Measurements from ENCODE around the gene RXFP4. TPM values are rescaled to one million over a fixed set of nuclear protein-coding genes. Genes with fewer than 3 reads are reported as not detected.

Gene RXFP4
- total and polyA plus RNA-seq, 9 donors = 0.12 to 0.65 (median 0.23) TPM; not detected in 4

DNA sequence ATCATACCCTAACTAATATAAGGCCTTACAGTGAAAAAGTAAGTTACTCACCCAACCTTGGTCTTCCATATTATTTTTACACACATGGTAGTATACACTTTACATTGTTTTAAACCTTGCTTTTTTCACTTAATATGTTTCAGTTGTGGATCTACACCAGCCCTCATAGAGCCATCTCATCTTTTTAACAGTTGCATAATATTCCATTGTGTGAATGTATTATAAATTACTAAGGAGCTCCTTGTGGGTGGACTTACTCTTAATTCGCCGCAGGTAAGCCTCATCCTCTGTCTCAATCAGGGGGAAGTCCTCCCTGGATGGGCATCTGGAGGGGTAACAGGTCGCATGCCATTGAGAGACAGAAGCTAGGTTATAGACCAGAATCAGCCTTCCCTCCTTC lies 13.2 kb downstream of the RXFP4 start:
- 100% methylated on average over 3 of the region's 3 CpGs for WGBS (ENCODE audit: insufficient coverage)
- Histone ChIP-seq H3K9me3 (replicated peaks; ENCODE audit: control insufficient read depth, low read depth, low read length) (no peaks in the 10 kb centered on the region), H3K4me3 (ENCODE audit: low read length) (no peak overlapping the region), H3K36me3 (ENCODE audit: control insufficient read depth, insufficient read depth, low read length) (peaks cover 93% of the 10 kb centered on the region), H3K27ac (ENCODE audit: low read length) (no peak overlapping the region), H3K4me1 (ENCODE audit: control insufficient read depth, insufficient read depth, low read length) (no peaks in the 10 kb centered on the region), H3K27me3 (ENCODE audit: control insufficient read depth, insufficient read depth, low read length) (no peaks in the 10 kb centered on the region)
- DNase-seq = no peak

GRCh38 chr1:155957411-155957915 lies 16.0 kb downstream of the RXFP4 start:
- no peaks in the 10 kb centered on the region for H3K9me3 ChIP-seq (replicated peaks; ENCODE audit: control insufficient read depth, low read depth, low read length)
- H3K27me3 ChIP-seq (ENCODE audit: control insufficient read depth, insufficient read depth, low read length) = no peaks in the 10 kb centered on the region
- H3K36me3 ChIP-seq (ENCODE audit: control insufficient read depth, insufficient read depth, low read length) = peaks cover 93% of the 10 kb centered on the region
- DNase-seq = no peak
- no peak overlapping the region for H3K27ac ChIP-seq (ENCODE audit: low read length)
- 92% methylated on average over 9 of the region's 12 CpGs for WGBS (ENCODE audit: insufficient coverage)
- H3K4me3 ChIP-seq (ENCODE audit: low read length) = no peak overlapping the region
- peaks cover 17% of the 10 kb centered on the region for H3K4me1 ChIP-seq (ENCODE audit: control insufficient read depth, insufficient read depth, low read length)

DNA sequence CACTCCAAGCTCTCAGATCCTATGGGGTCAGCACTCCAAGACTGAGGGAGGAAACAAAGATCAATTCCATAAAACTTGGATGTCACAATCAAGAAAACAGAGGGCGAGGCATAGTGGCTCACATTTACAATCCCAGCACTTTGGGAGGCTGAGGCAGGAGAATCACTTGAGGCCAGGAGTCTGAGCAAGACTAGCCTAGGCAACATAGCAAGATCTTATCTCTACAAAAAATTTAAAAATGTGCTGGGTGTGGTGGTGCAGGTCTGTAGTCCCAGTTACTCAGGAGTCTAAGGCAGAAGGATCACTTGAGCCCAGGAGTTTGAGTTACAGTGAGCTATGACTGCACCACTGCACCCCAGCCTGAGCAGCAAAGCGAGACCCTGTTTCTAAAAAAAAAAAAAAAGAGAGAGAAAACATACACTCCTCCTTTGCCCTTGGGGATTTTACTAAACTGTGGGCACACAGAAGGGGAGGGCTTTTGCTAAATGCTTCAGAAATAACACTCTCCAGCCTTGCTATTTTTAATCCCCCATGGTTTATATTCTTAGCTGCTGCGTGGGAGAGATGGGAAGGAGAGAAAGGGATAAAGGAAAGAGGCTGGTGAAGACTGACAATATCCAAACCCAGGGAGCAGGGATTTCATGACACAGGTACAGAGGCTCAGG lies 18.8 kb downstream of the RXFP4 start:
- WGBS (ENCODE audit: insufficient coverage) = no CpG with 5 or more reads among the region's 3 CpGs
- Histone ChIP-seq H3K27me3 (ENCODE audit: control insufficient read depth, insufficient read depth, low read length) (no peaks in the 10 kb centered on the region), H3K4me3 (ENCODE audit: low read length) (no peak overlapping the region), H3K9me3 (replicated peaks; ENCODE audit: control insufficient read depth, low read depth, low read length) (no peaks in the 10 kb centered on the region), H3K36me3 (ENCODE audit: control insufficient read depth, insufficient read depth, low read length) (peaks cover 91% of the 10 kb centered on the region), H3K4me1 (ENCODE audit: control insufficient read depth, insufficient read depth, low read length) (peaks cover 22% of the 10 kb centered on the region), H3K27ac (ENCODE audit: low read length) (peak overlapping the region; percentile 55)
- DNase-seq = no peak

DNA sequence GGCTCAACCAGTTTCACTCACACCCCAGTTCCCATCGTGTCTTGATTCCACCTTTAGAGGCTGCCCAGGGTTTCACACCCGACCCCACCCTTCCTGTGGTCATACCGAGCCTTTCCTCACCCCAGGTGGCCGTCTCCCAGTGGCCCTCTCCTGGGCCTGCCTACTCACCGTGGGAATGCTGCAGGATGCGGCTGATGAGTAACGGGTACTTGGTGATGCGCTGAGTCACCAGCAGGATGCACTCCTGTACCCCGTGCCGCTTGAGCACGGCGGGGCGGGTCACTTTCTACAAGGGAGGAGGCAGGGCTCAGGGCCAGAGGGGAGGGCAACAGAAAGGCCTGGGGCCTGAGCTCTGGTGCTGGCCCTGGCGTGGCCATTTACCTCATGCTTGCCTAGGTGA lies 20.5 kb downstream of the RXFP4 start:
- no peak overlapping the region for H3K27ac ChIP-seq (ENCODE audit: low read length)
- peaks cover 94% of the 10 kb centered on the region for H3K36me3 ChIP-seq (ENCODE audit: control insufficient read depth, insufficient read depth, low read length)
- peaks cover 38% of the 10 kb centered on the region for H3K4me1 ChIP-seq (ENCODE audit: control insufficient read depth, insufficient read depth, low read length)
- H3K4me3 ChIP-seq (ENCODE audit: low read length) = no peak overlapping the region
- WGBS (ENCODE audit: insufficient coverage) = 67% methylated on average over 14 of the region's 14 CpGs
- H3K9me3 ChIP-seq (replicated peaks; ENCODE audit: control insufficient read depth, low read depth, low read length) = no peaks in the 10 kb centered on the region
- no peaks in the 10 kb centered on the region for H3K27me3 ChIP-seq (ENCODE audit: control insufficient read depth, insufficient read depth, low read length)
- DNase-seq = no peak

DNA sequence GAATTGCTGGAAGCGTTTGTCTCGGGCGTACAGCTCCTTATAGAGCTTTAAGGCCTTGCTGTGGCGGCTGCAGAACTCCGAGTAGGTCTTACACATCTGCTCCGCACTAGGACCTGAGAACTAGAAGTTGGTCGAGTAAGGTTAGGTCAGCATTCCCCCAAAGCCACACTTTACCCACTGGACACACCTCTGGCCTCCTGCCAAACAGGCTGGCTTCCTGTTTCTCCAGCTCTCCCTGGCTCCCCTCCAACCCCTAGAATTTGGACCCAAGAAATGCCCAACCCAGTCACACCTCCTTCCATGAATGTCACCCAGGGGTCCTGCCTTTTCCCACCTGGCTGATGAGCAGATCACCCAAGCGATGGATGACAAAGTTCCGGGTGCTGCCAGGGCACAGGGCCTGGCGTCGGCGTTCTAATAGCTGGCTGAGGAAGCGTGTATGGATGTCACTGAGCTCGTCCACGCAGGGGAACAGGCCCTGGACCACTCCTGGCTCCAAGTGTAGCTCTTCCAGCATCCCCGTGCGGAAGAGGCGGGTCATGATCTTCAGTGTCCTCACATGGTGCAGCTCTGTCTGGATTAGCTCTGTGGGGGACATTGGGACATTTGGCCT lies 21.3 kb downstream of the RXFP4 start:
- WGBS (ENCODE audit: insufficient coverage) = 83% methylated on average over 14 of the region's 18 CpGs
- peaks cover 45% of the 10 kb centered on the region for H3K4me1 ChIP-seq (ENCODE audit: control insufficient read depth, insufficient read depth, low read length)
- H3K4me3 ChIP-seq (ENCODE audit: low read length) = no peak overlapping the region
- H3K9me3 ChIP-seq (replicated peaks; ENCODE audit: control insufficient read depth, low read depth, low read length) = no peaks in the 10 kb centered on the region
- no peak for DNase-seq
- H3K36me3 ChIP-seq (ENCODE audit: control insufficient read depth, insufficient read depth, low read length) = peaks cover 95% of the 10 kb centered on the region
- H3K27ac ChIP-seq (ENCODE audit: low read length) = no peak overlapping the region
- H3K27me3 ChIP-seq (ENCODE audit: control insufficient read depth, insufficient read depth, low read length) = no peaks in the 10 kb centered on the region

DNA sequence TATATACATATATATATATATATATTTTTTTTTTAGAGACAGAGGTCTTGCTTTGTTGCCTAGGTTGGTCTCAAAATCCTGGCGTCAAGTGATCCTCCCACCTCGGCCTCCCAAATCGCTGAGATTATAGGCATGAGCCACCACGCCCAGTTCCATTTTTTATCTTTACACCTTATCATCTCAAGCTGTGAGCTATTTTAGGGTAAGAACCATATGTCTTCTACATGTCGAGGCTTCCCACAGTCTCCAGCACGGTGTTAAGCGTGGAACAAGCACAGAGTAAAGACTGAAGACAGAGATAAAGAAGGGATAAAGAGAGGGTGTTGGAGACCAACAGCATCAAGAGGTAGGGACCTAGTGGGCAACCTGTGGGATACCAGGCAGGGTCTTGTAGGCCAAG lies 22.8 kb downstream of the RXFP4 start:
- no peak for DNase-seq
- H3K36me3 ChIP-seq (ENCODE audit: control insufficient read depth, insufficient read depth, low read length) = peaks cover 94% of the 10 kb centered on the region
- no peak overlapping the region for H3K27ac ChIP-seq (ENCODE audit: low read length)
- H3K9me3 ChIP-seq (replicated peaks; ENCODE audit: control insufficient read depth, low read depth, low read length) = no peaks in the 10 kb centered on the region
- peaks cover 60% of the 10 kb centered on the region for H3K4me1 ChIP-seq (ENCODE audit: control insufficient read depth, insufficient read depth, low read length)
- WGBS (ENCODE audit: insufficient coverage) = 96% methylated on average over 3 of the region's 7 CpGs
- no peak overlapping the region for H3K4me3 ChIP-seq (ENCODE audit: low read length)
- H3K27me3 ChIP-seq (ENCODE audit: control insufficient read depth, insufficient read depth, low read length) = no peaks in the 10 kb centered on the region

DNA sequence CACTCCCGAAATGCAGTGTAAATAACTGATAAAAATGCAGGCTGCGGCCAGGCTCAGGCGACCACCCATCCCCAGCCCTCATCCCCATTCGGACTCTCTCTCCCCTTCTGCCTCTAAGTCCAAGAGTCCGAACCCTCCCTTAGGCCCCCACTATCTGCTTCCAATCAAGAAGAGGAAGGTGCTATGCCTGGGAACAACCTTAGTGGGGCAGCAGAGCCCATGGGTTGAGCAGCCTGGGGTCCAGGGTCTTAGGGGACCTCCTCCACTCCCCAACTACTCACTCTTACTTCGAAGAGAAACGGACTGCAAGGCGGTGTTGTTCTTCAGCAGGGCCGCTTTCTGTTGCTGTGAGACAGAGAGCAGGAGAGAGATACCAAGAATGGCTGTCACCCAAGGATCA lies 24.7 kb downstream of the RXFP4 start:
- peaks cover 88% of the 10 kb centered on the region for H3K36me3 ChIP-seq (ENCODE audit: control insufficient read depth, insufficient read depth, low read length)
- H3K4me1 ChIP-seq (ENCODE audit: control insufficient read depth, insufficient read depth, low read length) = peaks cover 74% of the 10 kb centered on the region
- no peaks in the 10 kb centered on the region for H3K27me3 ChIP-seq (ENCODE audit: control insufficient read depth, insufficient read depth, low read length)
- no peak for DNase-seq
- peak overlapping the region; percentile 93 for H3K27ac ChIP-seq (ENCODE audit: low read length)
- no peaks in the 10 kb centered on the region for H3K9me3 ChIP-seq (replicated peaks; ENCODE audit: control insufficient read depth, low read depth, low read length)
- WGBS (ENCODE audit: insufficient coverage) = 77% methylated on average over 4 of the region's 9 CpGs
- no peak overlapping the region for H3K4me3 ChIP-seq (ENCODE audit: low read length)

DNA sequence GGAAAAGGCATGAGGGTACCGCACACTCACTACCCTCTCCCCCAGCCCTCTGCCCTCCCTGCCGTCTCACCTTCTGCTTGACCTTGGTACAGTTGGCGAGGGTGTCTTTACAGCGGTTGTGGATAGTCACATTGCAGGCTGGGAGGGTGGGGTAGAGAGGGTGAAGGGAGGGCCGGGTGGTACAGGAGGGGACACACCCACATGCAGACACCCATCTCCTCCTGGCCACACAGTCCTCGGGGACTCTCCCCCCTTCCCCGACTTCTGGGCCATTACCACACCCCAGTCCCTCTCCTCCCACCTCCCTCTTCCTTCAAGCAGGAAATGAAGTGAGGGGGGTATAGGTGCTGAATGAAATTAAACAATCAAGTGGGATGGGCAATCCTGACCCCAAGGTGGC lies 25.3 kb downstream of the RXFP4 start:
- Histone ChIP-seq H3K36me3 (ENCODE audit: control insufficient read depth, insufficient read depth, low read length) (peaks cover 83% of the 10 kb centered on the region), H3K4me3 (ENCODE audit: low read length) (no peak overlapping the region), H3K4me1 (ENCODE audit: control insufficient read depth, insufficient read depth, low read length) (peaks cover 75% of the 10 kb centered on the region), H3K27me3 (ENCODE audit: control insufficient read depth, insufficient read depth, low read length) (no peaks in the 10 kb centered on the region), H3K27ac (ENCODE audit: low read length) (peak overlapping the region; percentile 93), H3K9me3 (replicated peaks; ENCODE audit: control insufficient read depth, low read depth, low read length) (no peaks in the 10 kb centered on the region)
- DNase-seq = no peak
- no CpG with 5 or more reads among the region's 7 CpGs for WGBS (ENCODE audit: insufficient coverage)

- H3K4me1 ChIP-seq (ENCODE audit: control insufficient read depth, insufficient read depth, low read length) = peaks cover 77% of the 10 kb centered on the region
- no peaks in the 10 kb centered on the region for H3K9me3 ChIP-seq (replicated peaks; ENCODE audit: control insufficient read depth, low read depth, low read length)
- H3K27ac ChIP-seq (ENCODE audit: low read length) = peak overlapping the region; percentile 93
- H3K36me3 ChIP-seq (ENCODE audit: control insufficient read depth, insufficient read depth, low read length) = peaks cover 82% of the 10 kb centered on the region
- 32% methylated on average over 3 of the region's 13 CpGs for WGBS (ENCODE audit: insufficient coverage)
- DNase-seq = no peak
- no peaks in the 10 kb centered on the region for H3K27me3 ChIP-seq (ENCODE audit: control insufficient read depth, insufficient read depth, low read length)
- H3K4me3 ChIP-seq (ENCODE audit: low read length) = peak overlapping the region; percentile 23
Observed at GRCh38 chr1:155967341-155968050, 26.1 kb downstream of the RXFP4 start.

- H3K9me3 ChIP-seq (replicated peaks; ENCODE audit: control insufficient read depth, low read depth, low read length) = no peaks in the 10 kb centered on the region
- no peak for DNase-seq
- WGBS (ENCODE audit: insufficient coverage) = 87% methylated on average over 3 of the region's 7 CpGs
- peak overlapping the region; percentile 93 for H3K27ac ChIP-seq (ENCODE audit: low read length)
- H3K36me3 ChIP-seq (ENCODE audit: control insufficient read depth, insufficient read depth, low read length) = peaks cover 82% of the 10 kb centered on the region
- H3K27me3 ChIP-seq (ENCODE audit: control insufficient read depth, insufficient read depth, low read length) = no peaks in the 10 kb centered on the region
- H3K4me1 ChIP-seq (ENCODE audit: control insufficient read depth, insufficient read depth, low read length) = peaks cover 77% of the 10 kb centered on the region
- H3K4me3 ChIP-seq (ENCODE audit: low read length) = peak overlapping the region; percentile 23
Observed at GRCh38 chr1:155968051-155968400, 26.6 kb downstream of the RXFP4 start.

Data from muscle of leg (tissue), 11 donors.